ENCODE data around the gene EHD1.

DNA sequence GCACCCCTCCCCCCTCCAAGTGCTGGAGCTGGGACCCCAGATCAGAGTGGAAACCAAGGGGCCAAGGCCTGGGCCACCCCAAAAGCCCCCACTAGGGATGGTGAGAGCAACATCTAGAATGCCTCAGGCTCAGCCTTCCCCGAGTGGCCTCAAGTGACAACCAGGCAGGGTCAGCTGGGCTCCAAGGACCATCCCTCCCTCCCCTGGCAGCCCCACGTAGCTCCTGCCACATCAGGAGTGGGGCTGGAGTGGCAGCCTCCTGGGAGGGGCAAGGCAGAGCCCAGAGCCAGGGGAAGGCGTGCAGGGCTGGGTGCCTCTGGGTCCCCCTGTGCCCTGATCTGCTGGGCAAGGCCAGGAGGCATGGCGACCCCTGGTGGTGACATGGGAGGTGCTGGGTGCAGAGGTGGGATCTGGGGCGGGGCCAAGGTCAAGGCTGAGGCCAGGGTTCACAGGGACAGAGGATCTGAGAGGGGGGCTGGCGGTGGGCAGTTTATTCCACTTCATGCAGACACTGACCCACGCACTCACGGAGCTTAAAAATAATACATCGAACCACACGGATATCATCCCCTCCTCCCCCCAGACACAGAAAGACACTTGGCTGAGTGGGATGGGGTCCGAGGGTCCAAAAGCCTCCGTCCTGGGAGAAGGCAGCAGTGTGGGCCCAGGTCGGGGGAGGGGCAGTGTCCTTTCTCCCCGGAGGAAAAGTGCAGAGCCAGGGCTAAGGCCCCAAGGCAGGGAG lies 15.8 kb upstream of the EHD1 start:
- no peak for TF ChIP-seq POLR2AphosphoS5 (IDR thresholded peaks at IDR 0.05; ENCODE audit: low read depth, low read length)
- no peak for TF ChIP-seq POLR2A (IDR thresholded peaks at IDR 0.05; ENCODE audit: low read depth, low read length)
